Heart left ventricle (tissue), 16 donors: Measurements from ENCODE around the gene FKBP15. TPM values are rescaled to one million over a fixed set of nuclear protein-coding genes. Genes with fewer than 3 reads are reported as not detected.
A peak's percentile ranks its signal among the peaks of the same experiment; 100 is the strongest.

Experiments used
- ATAC-seq, 4 donors: fragments of 200-7000 bp; cut with Tn5 transposase; one replicate each; pipeline ENCODE4 v1.9.1; 2020 to 2022; ENCODE audit warnings: moderate library complexity in 4 of 4, mild to moderate bottlenecking in 3 of 4, moderate number of reproducible peaks in 1 of 4
- DNase-seq, 5 donors: peaks; one replicate each; pipeline ENCODE4 v3.0.0-alpha.2; 2020
- H3K27ac ChIP-seq, 12 donors: fragments of 200-600 bp; sonication (generic) in 4 of 12; one replicate each; pipeline versions ENCODE4 v1.5.0 to v1.8.0; 2016 to 2022; ENCODE audit warnings: mild to moderate bottlenecking in 2 of 12
- H3K27me3 ChIP-seq, 9 donors: fragments of 200-600 bp; sonication (generic) in 2 of 9; one replicate each; pipeline versions ENCODE4 v1.5.1 to v1.8.0; 2016 to 2022; ENCODE audit warnings: mild to moderate bottlenecking in 3 of 9
- H3K36me3 ChIP-seq, 9 donors: fragments of 200-600 bp; sonication (generic) in 2 of 9; one replicate each; pipeline versions ENCODE4 v1.5.0 to v1.8.0; 2018 to 2022; ENCODE audit warnings: mild to moderate bottlenecking in 2 of 9
- H3K4me1 ChIP-seq, 12 donors: fragments of 200-600 bp; sonication (generic) in 4 of 12; one replicate each; pipeline versions ENCODE4 v1.5.0 to v1.8.0; 2016 to 2022; ENCODE audit warnings: mild to moderate bottlenecking in 3 of 12
- H3K4me3 ChIP-seq, 12 donors: fragments of 200-600 bp; sonication (generic) in 4 of 12; one replicate each; pipeline versions ENCODE4 v1.5.0 to v1.8.0; 2017 to 2022; ENCODE audit warnings: mild to moderate bottlenecking in 9 of 12, moderate library complexity in 4 of 12
- H3K9me3 ChIP-seq, 12 donors: fragments of 200-600 bp; sonication (generic) in 4 of 12; one replicate each; pipeline versions ENCODE4 v1.5.0 to v1.8.0; 2016 to 2022; ENCODE audit warnings: mild to moderate bottlenecking in 1 of 12
- POLR2A ChIP-seq, 2 donors: fragments of 450-650 bp; IDR thresholded peaks; one replicate each; pipeline ENCODE4 v1.6.1; 2017; ENCODE audit warnings: antibody characterized with exemption in 2 of 2, mild to moderate bottlenecking in 2 of 2, moderate library complexity in 2 of 2
- WGBS, 4 donors: extraction: QIAGEN DNeasy Blood & Tissue Kit in 2 of 4; methylation state at CpG; one replicate each; pipeline versions ENCODE4 v1.1.5 to v1.1.7; 2013 to 2018; 5-methylcytosine and 5-hydroxymethylcytosine counted together
- intact Hi-C, 10 donors: fragments of 100-400 bp; cut with DNase I; formaldehyde crosslinking; loops; one replicate each; pipeline versions ENCODE4 v1.11.1 to v1.14.2; 2022
- polyA plus RNA-seq, 2 donors: library from polyadenylated mRNA; stranded (reverse); fragments of 200-250 nt; gene quantifications; one replicate each; pipeline ENCODE4 v1.2.3, GENCODE V29; 2013
- total RNA-seq, 9 donors: library from RNA; depleted of rRNA in 2 of 9; stranded (reverse); fragments of >200 nt in 2 of 9; fragmentation: NEBNext Ultra II Directional in 3 of 9; extraction: Animal tissue kit (Norgen Biotek cat#: 25700) in 3 of 9; gene quantifications; one replicate each; pipeline versions ENCODE4 v1.1.0 to v1.2.4, GENCODE V29; 2016 to 2023
- TF ChIP-seq, protein P1 (sequence below), 12 donors: fragments of 200-600 bp; sonication (generic) in 4 of 12; IDR thresholded peaks; one replicate each; pipeline versions ENCODE4 v1.5.0 to v1.8.0; 2018 to 2022; ENCODE audit warnings: antibody characterized with exemption in 12 of 12, mild to moderate bottlenecking in 5 of 12
- donor health status: ischemic (EF 13 %, LVEDD 7.1; RV severe dilation, severe dysfunction).
- donor health status: healthy with polysubstance abuse.
- donor health status: DM: no; HTN: yes; CAD: no.
- donor health status: DM: no; HTN: no; CAD: no.
- donor health status: ischemic (EF 25% LVEDD 6.9; RV normal size, moderate dysfunction).
- donor health status: ischemic (EF 25% LVEDD 5.7; RV mildly dilated, moderate dysfunction).
- donor health status: healthy.
- donor health status: DM: yes; HTN: yes; CAD: no.
- donor health status: ischemic (EF 35%, LVEDD 5.7; RV mildly dilated, moderate dysfunction).
- donor health status: nonischemic (EF 11% LVEDD 7.7; RV severe dilation, severe dysfunction).
- donor health status: DM: yes; HTN: yes; CAD: no.
- donor health status: PGD.
- donor health status: ischemic (EF 29% LVEDD 5.4; RV normal size, mild dysfunction).
- donor health status: nonischemic (EF 23%, LVEDD 6.1; RV moderate dilation, normal function).

Gene FKBP15
- total and polyA plus RNA-seq, 11 donors, result 9.9 to 45.5 (median 18.3) TPM

DNA sequence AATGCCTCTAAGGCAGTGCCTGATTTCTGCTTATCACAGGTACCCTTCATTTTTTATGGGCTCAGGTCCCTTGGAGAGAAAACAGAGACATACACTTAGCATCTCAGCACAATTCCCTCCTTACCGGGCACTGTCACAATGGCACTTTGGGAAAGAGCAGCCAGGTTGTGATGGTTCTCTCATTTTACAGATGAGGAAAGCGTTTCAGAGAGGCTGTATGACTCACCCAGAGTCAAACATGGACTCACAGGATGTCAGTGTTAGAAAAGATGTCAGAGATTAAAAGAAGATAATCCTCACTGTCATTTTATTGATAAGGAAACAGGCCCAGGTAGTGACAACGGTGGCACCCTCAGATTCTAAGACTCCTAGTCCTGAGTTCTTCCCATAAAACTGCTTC is 82.3 kb downstream of the FKBP15 start:
- intact Hi-C loops, result no loop called here
- Histone ChIP-seq H3K4me1 (no peaks in the 10 kb centered on the region), H3K36me3 (no peaks in the 10 kb centered on the region), H3K27me3 (peaks cover 0 to 4% (median 0%) of the 10 kb centered on the region in 9 donors), H3K4me3 (no peak overlapping the region), H3K27ac (no peak overlapping the region), H3K9me3 (peaks cover 0 to 12% (median 2%) of the 10 kb centered on the region in 12 donors)
- DNase-seq (no peak), ATAC-seq (no peak)
- 50 to 68% (median 58%) methylated on average over 3 of the region's 3 CpGs for WGBS, 4 donors
- TF ChIP-seq, protein P1, sequence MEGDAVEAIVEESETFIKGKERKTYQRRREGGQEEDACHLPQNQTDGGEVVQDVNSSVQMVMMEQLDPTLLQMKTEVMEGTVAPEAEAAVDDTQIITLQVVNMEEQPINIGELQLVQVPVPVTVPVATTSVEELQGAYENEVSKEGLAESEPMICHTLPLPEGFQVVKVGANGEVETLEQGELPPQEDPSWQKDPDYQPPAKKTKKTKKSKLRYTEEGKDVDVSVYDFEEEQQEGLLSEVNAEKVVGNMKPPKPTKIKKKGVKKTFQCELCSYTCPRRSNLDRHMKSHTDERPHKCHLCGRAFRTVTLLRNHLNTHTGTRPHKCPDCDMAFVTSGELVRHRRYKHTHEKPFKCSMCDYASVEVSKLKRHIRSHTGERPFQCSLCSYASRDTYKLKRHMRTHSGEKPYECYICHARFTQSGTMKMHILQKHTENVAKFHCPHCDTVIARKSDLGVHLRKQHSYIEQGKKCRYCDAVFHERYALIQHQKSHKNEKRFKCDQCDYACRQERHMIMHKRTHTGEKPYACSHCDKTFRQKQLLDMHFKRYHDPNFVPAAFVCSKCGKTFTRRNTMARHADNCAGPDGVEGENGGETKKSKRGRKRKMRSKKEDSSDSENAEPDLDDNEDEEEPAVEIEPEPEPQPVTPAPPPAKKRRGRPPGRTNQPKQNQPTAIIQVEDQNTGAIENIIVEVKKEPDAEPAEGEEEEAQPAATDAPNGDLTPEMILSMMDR (IDR thresholded peaks at IDR 0.05), result no peak
- TF ChIP-seq POLR2A (IDR thresholded peaks at IDR 0.05), result no peak

DNA sequence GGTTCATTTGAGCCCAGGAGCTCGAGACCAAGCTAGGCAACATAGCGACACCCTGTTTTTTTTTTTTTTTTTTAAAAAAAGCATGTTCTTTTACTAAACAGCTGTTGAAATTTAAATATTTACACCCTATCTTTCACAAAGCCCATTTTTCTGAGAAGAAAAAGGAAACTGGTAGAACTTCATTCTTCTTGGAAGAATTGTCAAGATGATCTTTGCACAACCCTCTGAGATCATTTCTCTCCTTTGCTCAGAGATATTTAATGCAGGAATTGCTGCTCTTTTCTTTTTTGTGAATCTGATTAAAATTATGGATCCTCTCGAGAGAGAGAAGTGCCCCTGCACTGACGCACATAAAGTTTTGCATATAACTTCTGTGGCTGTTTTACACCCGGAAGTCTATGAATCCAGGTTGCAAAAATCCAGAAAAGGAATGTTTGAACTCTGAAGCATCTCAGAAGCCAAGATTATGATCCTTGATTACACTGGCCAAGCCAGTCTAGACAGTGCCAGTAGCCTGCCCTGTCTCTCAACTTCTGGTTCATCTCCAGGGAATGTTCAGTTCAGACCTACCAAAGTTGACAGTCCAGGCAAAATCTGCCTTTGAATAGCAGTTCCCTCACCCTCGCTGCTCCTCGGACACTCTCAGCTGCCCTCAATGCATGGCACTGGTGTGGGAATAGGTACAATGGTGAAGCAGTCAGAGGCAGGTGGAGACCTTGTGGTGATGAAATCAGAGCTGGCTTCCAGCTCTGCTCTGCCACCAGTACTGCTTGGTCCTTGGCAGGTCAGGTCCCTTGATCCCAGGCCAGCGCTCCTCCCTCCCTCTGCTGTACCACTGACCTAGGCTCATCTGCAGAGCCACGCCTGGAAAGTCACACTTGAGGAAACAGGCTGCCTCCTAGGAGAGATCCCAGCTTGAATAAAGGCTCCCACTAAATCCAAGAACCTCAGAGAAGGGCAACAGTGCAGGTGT is 83.6 kb downstream of the FKBP15 start:
- TF ChIP-seq, protein P1 (IDR thresholded peaks at IDR 0.05), result no peak
- TF ChIP-seq POLR2A (IDR thresholded peaks at IDR 0.05), result no peak
- Histone ChIP-seq H3K4me1 (no peaks in the 10 kb centered on the region), H3K4me3 (no peak overlapping the region), H3K27me3 (no peaks in the 10 kb centered on the region), H3K36me3 (no peaks in the 10 kb centered on the region), H3K9me3 (peaks cover 0 to 12% (median 2%) of the 10 kb centered on the region in 12 donors), H3K27ac (no peak overlapping the region)
- WGBS, 4 donors, result 69 to 75% (median 73%) methylated on average over 9 of the region's 9 CpGs
- ATAC-seq (no peak), DNase-seq (no peak)
- intact Hi-C loops, result no loop called here

DNA sequence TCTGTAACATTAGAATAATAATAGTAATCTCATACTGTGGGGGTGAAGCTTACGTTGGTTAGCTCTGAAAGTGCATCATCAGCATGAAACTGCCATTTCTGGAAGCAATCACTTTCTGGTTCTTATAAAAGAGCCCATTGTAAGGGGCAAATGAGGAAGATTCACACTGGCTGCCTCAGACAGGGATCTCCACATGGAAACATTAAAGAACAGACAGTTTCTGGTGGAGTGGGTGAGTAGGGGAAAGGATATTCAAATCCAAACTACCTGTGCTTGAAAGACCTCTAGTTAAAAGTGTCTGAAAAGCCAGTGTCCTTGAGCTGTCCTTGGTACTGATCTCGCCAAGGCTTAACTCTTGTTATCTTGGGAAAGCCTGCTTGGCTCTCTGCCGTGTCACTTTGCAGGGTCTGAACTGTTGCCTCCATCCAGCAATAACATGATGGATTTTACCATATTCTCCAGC is 89.4 kb downstream of the FKBP15 start:
- Histone ChIP-seq H3K27ac (no peak overlapping the region), H3K36me3 (no peaks in the 10 kb centered on the region), H3K4me3 (no peak overlapping the region), H3K9me3 (no peaks in the 10 kb centered on the region), H3K4me1 (peaks cover 0 to 21% (median 0%) of the 10 kb centered on the region in 12 donors), H3K27me3 (peaks cover 0 to 21% (median 0%) of the 10 kb centered on the region in 9 donors)
- no peak for DNase-seq
- no peak for TF ChIP-seq POLR2A (IDR thresholded peaks at IDR 0.05)
- TF ChIP-seq, protein P1 (IDR thresholded peaks at IDR 0.05), result no peak
- 11 to 16% (median 12%) methylated on average over 3 of the region's 3 CpGs for WGBS, 4 donors
- ATAC-seq, result no peak
- intact Hi-C loops, result no loop called here

DNA sequence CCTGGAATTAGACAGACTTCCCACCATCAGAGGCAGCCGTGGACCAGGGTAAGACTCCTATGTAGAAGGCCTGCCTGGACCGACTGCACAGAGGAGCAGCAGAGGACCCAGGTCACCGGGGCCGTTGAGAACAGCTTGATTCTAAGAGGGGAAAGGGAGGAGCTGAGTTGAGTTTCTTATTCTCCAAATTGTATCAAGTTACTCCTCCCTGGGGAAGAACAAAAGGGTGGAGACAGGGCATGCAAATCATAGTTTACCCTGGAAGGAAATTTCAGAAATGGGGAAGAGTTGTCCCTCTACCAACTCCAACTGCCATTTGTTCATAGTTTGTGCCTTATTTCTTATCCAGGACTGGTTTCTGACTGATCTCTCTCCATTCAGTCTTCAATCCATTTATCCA is 91.2 kb downstream of the FKBP15 start:
- peaks cover 0 to 26% (median 0%) of the 10 kb centered on the region in 12 donors for H3K4me1 ChIP-seq
- no peak for ATAC-seq
- intact Hi-C loops, result no loop called here
- no peak overlapping the region for H3K4me3 ChIP-seq
- no peaks in the 10 kb centered on the region for H3K9me3 ChIP-seq
- peak overlapping the region in 1 of 12 donors; percentile 47 for H3K27ac ChIP-seq
- 41 to 61% (median 52%) methylated on average over 4 of the region's 4 CpGs for WGBS, 4 donors
- peaks cover 0 to 24% (median 0%) of the 10 kb centered on the region in 9 donors for H3K27me3 ChIP-seq
- H3K36me3 ChIP-seq, result no peaks in the 10 kb centered on the region
- no peak for DNase-seq
- TF ChIP-seq POLR2A (IDR thresholded peaks at IDR 0.05), result no peak
- TF ChIP-seq, protein P1 (IDR thresholded peaks at IDR 0.05), result no peak
